ENCODE measurements around the gene FRMPD1.

The FRMPD1 gene

GRCh38 chr9:37682951-37683350, 32.2 kb downstream of the FRMPD1 start:
- DNase-seq (ENCODE audit: low spot score) = no peak

DNA sequence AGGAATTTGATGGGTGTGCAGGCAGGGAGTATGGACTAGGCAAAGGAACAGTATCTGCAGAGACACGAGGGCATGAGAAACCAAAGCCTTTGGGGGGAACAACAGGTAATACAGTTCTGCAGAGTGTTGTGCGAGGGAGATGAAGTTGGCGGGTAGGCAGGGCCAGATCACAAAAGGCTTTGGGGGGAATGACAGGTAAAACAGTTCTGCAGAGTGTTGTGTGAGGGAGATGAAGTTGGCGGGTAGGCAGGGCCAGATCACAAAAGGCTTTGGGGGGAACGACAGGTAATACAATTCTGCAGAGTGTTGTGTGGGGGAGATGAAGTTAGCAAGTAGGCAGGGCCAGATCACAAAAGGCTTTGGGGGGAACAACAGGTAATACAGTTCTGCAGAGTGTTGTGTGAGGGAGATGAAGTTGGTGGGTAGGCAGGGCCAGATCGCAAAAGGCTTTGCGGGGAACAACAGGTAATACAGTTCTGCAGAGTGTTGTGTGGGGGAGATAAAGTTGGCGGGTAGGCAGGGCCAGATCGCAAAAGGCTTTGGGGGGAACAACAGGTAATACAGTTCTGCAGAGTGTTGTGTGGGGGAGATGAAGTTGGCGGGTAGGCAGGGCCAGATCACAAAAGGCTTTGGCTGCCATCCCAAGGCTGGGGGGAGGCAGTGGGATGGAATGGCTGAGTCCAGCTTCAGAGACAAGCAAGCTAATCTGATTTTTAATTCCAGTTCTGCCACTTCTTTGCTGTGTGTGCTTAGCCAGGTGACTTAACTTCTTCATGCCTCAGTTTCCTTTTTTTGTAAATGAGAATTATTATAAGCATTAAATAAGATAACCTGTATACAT, 33.0 kb downstream of the FRMPD1 start:
- DNase-seq (ENCODE audit: low spot score) = no peak

GRCh38 chr9:37692622-37693221, 42.0 kb downstream of the FRMPD1 start:
- peak; percentile 65 for DNase-seq (ENCODE audit: low spot score)

GRCh38 chr9:37693260-37693659, 42.5 kb downstream of the FRMPD1 start:
- DNase-seq (ENCODE audit: low spot score) = no peak

DNA sequence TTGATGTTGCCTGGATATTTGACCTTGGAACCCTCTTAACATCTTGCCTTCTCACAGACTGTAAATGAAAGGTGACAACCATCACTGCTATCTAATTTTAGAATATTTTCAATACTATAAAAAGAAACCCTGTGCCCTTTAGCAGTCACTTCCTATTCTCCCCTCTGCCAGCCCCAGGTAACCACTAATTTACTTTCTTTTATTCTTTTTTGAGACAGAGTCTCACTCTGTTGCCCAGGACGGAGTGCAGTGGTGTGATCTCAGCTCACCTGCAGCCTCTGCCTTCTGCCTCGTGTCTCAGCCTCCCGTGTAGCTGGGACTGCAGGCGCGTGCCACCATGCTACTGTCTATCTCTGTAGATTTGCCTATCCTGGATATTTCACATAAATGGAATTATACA, 43.6 kb downstream of the FRMPD1 start:
- no peak for DNase-seq (ENCODE audit: low spot score)

GRCh38 chr9:37696528-37696927, 45.8 kb downstream of the FRMPD1 start:
- no peak for DNase-seq (ENCODE audit: low spot score)

- no peak for DNase-seq (ENCODE audit: low spot score)
Measured at GRCh38 chr9:37700131-37700530, 49.4 kb downstream of the FRMPD1 start.

- no peak for DNase-seq (ENCODE audit: low spot score)
Measured at GRCh38 chr9:37700900-37701299, 50.1 kb downstream of the FRMPD1 start.

GRCh38 chr9:37705787-37706186, 55.0 kb downstream of the FRMPD1 start:
- DNase-seq (ENCODE audit: low spot score) = no peak

- no peak for DNase-seq (ENCODE audit: low spot score)
Measured at GRCh38 chr9:37706290-37706689, 55.5 kb downstream of the FRMPD1 start.

GRCh38 chr9:37707748-37708147, 57.0 kb downstream of the FRMPD1 start:
- DNase-seq (ENCODE audit: low spot score) = no peak

DNA sequence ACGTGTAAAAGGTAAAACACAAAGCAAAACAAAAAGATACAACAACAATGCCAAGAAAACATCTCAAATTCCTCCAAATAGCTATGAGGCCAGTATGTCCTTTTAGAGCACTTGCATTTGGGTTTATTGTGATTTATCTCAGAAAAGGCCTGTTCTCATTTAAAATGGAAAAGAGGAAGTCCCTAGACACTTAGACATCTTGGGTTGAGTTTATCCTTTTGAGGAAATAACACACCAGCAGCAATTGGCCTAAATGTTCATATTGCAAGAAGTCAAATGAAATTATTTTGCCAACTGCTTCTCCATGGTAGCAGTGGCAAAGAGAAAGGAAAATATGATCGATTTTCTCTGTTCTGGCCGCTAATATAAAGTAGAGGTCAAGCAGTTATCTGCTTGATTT, 59.3 kb downstream of the FRMPD1 start:
- no peak for DNase-seq (ENCODE audit: low spot score)

GRCh38 chr9:37715260-37715659, 64.5 kb downstream of the FRMPD1 start:
- DNase-seq (ENCODE audit: low spot score) = no peak

DNA sequence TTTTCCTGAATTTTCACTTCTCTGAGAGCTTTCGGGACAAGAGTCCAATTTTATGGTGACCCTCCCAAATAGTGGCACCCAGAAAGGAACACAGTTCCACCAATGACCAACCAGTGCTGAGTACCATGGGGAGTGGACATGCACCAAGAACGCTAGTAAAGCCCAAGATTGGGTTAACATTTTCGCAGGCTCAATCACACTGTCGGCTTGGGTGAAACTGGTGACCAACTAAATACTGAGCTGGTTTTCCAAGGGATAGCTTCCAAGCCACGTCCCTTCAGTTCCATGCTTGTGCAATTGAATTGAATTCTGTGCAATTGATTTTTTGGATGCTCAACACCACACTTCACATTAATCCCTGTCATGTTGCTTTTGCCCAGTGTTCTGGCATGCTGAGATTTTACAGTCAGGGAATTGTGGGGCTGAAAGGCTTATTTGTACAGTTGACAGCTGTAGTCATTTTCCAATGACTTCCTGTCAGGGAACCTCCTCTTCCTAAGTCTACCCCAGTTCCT, 65.3 kb downstream of the FRMPD1 start:
- DNase-seq (ENCODE audit: low spot score) = no peak

DNA sequence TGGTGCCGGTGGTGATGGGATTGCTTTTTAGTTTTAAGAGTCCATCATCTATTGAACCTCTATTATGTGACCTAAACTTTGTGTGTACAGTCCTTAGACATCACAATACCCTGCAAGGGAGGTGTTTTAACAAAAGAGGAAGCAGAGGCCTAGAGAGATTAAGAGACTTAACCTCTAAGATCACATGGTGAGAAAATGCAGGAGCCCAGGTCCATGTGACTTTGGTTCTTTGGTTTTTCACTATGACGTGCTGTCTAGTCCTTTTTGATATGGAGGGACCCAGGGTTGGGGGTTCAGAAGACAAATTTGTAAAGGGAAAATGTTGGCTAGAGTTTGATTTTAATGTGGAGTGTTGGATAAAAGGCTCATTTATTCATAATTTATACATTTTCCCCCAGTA, 68.8 kb downstream of the FRMPD1 start:
- no peak for DNase-seq (ENCODE audit: low spot score)

GRCh38 chr9:37727013-37727412, 76.3 kb downstream of the FRMPD1 start:
- DNase-seq (ENCODE audit: low spot score) = no peak

GRCh38 chr9:37729499-37729898, 78.7 kb downstream of the FRMPD1 start:
- no peak for DNase-seq (ENCODE audit: low spot score)

- DNase-seq (ENCODE audit: low spot score) = no peak
Measured at GRCh38 chr9:37730256-37730655, 79.5 kb downstream of the FRMPD1 start.

DNA sequence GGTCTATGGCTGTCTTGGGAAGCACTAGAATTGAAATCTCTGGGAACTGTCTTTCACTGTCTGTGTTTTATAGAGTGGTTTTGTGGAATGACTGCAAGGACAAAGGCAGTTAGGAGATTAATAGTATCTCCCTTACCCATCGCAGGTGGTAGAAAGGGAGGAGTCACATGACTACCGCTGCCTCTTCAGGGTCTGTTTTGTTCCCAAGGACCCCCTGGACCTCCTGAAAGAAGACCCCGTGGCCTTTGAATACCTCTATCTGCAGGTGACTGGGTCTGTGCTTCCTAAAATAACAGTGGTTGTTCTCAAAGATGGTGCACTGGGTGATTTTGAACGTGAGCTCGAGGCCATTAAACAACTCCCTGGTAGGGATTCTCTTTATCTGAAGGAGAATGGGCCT, 80.1 kb downstream of the FRMPD1 start:
- no peak for DNase-seq (ENCODE audit: low spot score)

- peak; percentile 87 for DNase-seq (ENCODE audit: low spot score)
Measured at GRCh38 chr9:37732086-37732741, 81.5 kb downstream of the FRMPD1 start.

DNA sequence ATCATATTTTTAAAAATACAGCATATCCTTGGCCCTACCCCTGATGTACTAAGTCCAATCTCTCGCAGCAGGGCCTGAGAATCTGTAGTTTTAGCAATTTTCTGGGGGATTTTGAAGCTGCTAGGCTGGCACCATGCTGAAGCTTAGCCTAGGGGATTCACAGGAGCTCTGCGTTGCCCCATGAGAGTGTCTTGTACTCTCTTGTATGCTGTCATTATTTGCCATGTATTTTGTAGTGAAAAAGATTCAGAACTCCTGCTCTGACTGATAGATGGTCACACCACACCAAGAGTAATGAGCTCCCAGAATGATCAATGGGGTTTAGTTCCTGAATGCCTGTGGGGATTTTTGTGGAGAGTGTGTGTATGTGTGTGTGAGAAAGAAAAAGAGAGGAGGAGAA, 82.2 kb downstream of the FRMPD1 start:
- no peak for DNase-seq (ENCODE audit: low spot score)

DNA sequence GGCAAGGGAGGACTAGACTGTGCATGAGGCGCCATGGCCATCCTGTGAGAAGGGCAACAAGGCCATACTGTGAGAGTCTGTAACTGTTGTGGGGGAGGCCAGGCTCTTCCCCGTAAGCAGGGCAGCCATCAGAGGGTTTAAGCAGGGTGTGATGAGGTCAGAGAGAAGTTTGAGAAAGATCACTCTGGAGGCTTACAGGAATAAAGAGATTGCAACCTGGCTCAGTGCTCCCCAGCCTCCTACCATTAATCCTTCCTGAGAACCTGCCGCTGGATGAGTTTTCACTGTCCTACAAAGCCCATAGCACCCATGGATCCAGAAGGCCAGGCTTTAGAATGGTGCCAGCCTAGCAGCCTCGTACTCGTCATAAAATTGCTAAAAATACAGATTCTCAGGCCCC, 88.5 kb downstream of the FRMPD1 start:
- DNase-seq (ENCODE audit: low spot score) = no peak

DNA sequence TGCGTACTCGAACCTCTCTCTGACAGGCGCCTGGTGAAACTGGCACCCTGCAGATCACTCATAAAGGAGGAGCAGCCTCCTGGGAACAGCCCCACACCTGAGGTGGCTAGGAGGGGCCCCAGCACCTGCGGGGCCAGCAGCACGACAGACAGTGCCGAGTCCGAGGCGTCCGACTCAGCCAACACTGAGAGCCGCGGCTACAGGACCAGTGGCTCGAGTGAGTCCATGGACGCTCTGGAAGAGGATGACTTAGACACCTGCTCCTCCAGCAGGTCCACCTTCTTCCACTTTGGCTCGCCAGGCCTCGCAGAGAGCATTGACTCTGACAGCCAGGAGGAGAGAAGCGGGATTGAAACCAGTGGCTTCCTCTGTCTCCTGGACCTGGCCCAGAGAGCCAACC, 89.4 kb downstream of the FRMPD1 start:
- no peak for DNase-seq (ENCODE audit: low spot score)

Data from D341Med (cell line).